Germinal center (tissue), 1 donor: Measurements from ENCODE around the gene RAB1A.
"Not testable (repeated sequence)": the region's sequence is repeated elsewhere in the genome, so short reads cannot be mapped to it uniquely, and the experiment has no call there.

Experiments
- DNase-seq: peaks from one replicate; pipeline ENCODE4 v3.0.0; 2012; ENCODE audit warnings: mixed read lengths, low spot score

RAB1A gene

GRCh38 chr2:65129826-65130663 is at the start of gene RAB1A:
RAB1A (minus strand) TSS chr2:65130106; CDS start chr2:65129915, 191 bp downstream.
- DNase-seq = peak; percentile 97

- DNase-seq = no peak
Measured at GRCh38 chr2:65177751-65178442, 48.0 kb upstream of the RAB1A start.

GRCh38 chr2:65175894-65176530 is 46.1 kb upstream of the RAB1A start:
- DNase-seq = no peak

- not testable (repeated sequence) for DNase-seq
Measured at GRCh38 chr2:65174031-65174430, 44.1 kb upstream of the RAB1A start.

- DNase-seq = no peak
Measured at GRCh38 chr2:65172994-65173790, 43.3 kb upstream of the RAB1A start.

- not testable (repeated sequence) for DNase-seq
Measured at GRCh38 chr2:65170611-65171477, 40.9 kb upstream of the RAB1A start.

GRCh38 chr2:65169760-65170136 is 39.8 kb upstream of the RAB1A start:
- no peak for DNase-seq

GRCh38 chr2:65165558-65165957 is 35.7 kb upstream of the RAB1A start:
- no peak for DNase-seq

GRCh38 chr2:65164426-65164891 is 34.6 kb upstream of the RAB1A start:
- no peak for DNase-seq

GRCh38 chr2:65161551-65162100 is 31.7 kb upstream of the RAB1A start:
- no peak for DNase-seq

- DNase-seq = no peak
Measured at GRCh38 chr2:65159906-65160305, 30.0 kb upstream of the RAB1A start.

GRCh38 chr2:65159261-65159660 is 29.4 kb upstream of the RAB1A start:
- DNase-seq = no peak

- DNase-seq = no peak
Measured at GRCh38 chr2:65158557-65158956, 28.7 kb upstream of the RAB1A start.

- not testable (repeated sequence) for DNase-seq
Measured at GRCh38 chr2:65157856-65158255, 27.9 kb upstream of the RAB1A start.

- DNase-seq = no peak
Measured at GRCh38 chr2:65156041-65156440, 26.1 kb upstream of the RAB1A start.

GRCh38 chr2:65153515-65153914 is 23.6 kb upstream of the RAB1A start:
- DNase-seq = no peak

- DNase-seq = no peak
Measured at GRCh38 chr2:65146078-65146477, 16.2 kb upstream of the RAB1A start.

- no peak for DNase-seq
Measured at GRCh38 chr2:65144571-65144970, 14.7 kb upstream of the RAB1A start.

- no peak for DNase-seq
Measured at GRCh38 chr2:65142515-65142914, 12.6 kb upstream of the RAB1A start.

- DNase-seq = no peak
Measured at GRCh38 chr2:65137197-65137775, 7.4 kb upstream of the RAB1A start.
